Measurements from ENCODE around the gene CISTR.

Gene CISTR

GRCh38 chr12:53709671-53710070 is 42.1 kb downstream of the CISTR start:
- Mint-ChIP-seq H3K9me3 (no peaks in the 10 kb centered on the region), H3K27ac (no peak overlapping the region), H3K4me3 (no peak overlapping the region), H3K4me1 (peaks cover 9% of the 10 kb centered on the region), H3K36me3 (peaks cover 18% of the 10 kb centered on the region), H3K27me3 (peaks cover 11% of the 10 kb centered on the region)
- no peak for ATAC-seq (ENCODE audit: low read depth)
- no peak for DNase-seq (ENCODE audit: low spot score in 2 of 2)

GRCh38 chr12:53706080-53706479 is 45.7 kb downstream of the CISTR start:
- Mint-ChIP-seq H3K27me3 (peaks cover 26% of the 10 kb centered on the region), H3K4me1 (peaks cover 10% of the 10 kb centered on the region), H3K4me3 (no peak overlapping the region), H3K9me3 (no peaks in the 10 kb centered on the region), H3K27ac (no peak overlapping the region), H3K36me3 (no peaks in the 10 kb centered on the region)
- ATAC-seq (ENCODE audit: low read depth) (no peak), DNase-seq (ENCODE audit: low spot score in 2 of 2) (no peak)

- Mint-ChIP-seq H3K4me1 (peaks cover 4% of the 10 kb centered on the region), H3K27ac (no peak overlapping the region), H3K27me3 (peaks cover 28% of the 10 kb centered on the region), H3K4me3 (no peak overlapping the region), H3K36me3 (no peaks in the 10 kb centered on the region), H3K9me3 (no peaks in the 10 kb centered on the region)
- no peak for DNase-seq (ENCODE audit: low spot score in 2 of 2)
- ATAC-seq (ENCODE audit: low read depth) = no peak
These were observed 48.0 kb downstream of the CISTR start for GRCh38 chr12:53703756-53704155.

GRCh38 chr12:53701518-53702264 is 50.1 kb downstream of the CISTR start:
- H3K4me1 Mint-ChIP-seq = peaks cover 9% of the 10 kb centered on the region
- no peaks in the 10 kb centered on the region for H3K9me3 Mint-ChIP-seq
- H3K36me3 Mint-ChIP-seq = no peaks in the 10 kb centered on the region
- peaks cover 35% of the 10 kb centered on the region for H3K27me3 Mint-ChIP-seq
- no peak overlapping the region for H3K27ac Mint-ChIP-seq
- DNase-seq (ENCODE audit: low spot score in 2 of 2) (peak; percentile 63 to 66), ATAC-seq (ENCODE audit: low read depth) (peak; percentile 95)
- no peak overlapping the region for H3K4me3 Mint-ChIP-seq

GRCh38 chr12:53700567-53700966 is 51.2 kb downstream of the CISTR start:
- Mint-ChIP-seq H3K4me1 (peaks cover 18% of the 10 kb centered on the region), H3K9me3 (no peaks in the 10 kb centered on the region), H3K36me3 (no peaks in the 10 kb centered on the region), H3K4me3 (no peak overlapping the region), H3K27me3 (peaks cover 40% of the 10 kb centered on the region), H3K27ac (no peak overlapping the region)
- no peak for ATAC-seq (ENCODE audit: low read depth)
- no peak for DNase-seq (ENCODE audit: low spot score in 2 of 2)

GRCh38 chr12:53699678-53700025 is 52.1 kb downstream of the CISTR start:
- no peak for ATAC-seq (ENCODE audit: low read depth)
- Mint-ChIP-seq H3K9me3 (no peaks in the 10 kb centered on the region), H3K27ac (no peak overlapping the region)

GRCh38 chr12:53698948-53699677 is 52.7 kb downstream of the CISTR start:
- no peak overlapping the region for H3K4me3 Mint-ChIP-seq
- H3K4me1 Mint-ChIP-seq = peaks cover 29% of the 10 kb centered on the region
- H3K36me3 Mint-ChIP-seq = no peaks in the 10 kb centered on the region
- no peak for ATAC-seq (ENCODE audit: low read depth)
- no peak overlapping the region for H3K27ac Mint-ChIP-seq
- no peak for DNase-seq (ENCODE audit: low spot score in 2 of 2)
- peaks cover 44% of the 10 kb centered on the region for H3K27me3 Mint-ChIP-seq
- H3K9me3 Mint-ChIP-seq = no peaks in the 10 kb centered on the region

More at GRCh38 chr12:53699678-53700025, 52.1 kb downstream of the CISTR start:
- Mint-ChIP-seq H3K27me3 (peaks cover 40% of the 10 kb centered on the region), H3K36me3 (no peaks in the 10 kb centered on the region), H3K4me1 (peaks cover 24% of the 10 kb centered on the region), H3K4me3 (no peak overlapping the region)
- DNase-seq (ENCODE audit: low spot score in 2 of 2) = no peak

GRCh38 chr12:53696655-53697331 is 55.0 kb downstream of the CISTR start:
- ATAC-seq (ENCODE audit: low read depth) (no peak), DNase-seq (ENCODE audit: low spot score in 2 of 2) (no peak)
- Mint-ChIP-seq H3K27me3 (peaks cover 43% of the 10 kb centered on the region), H3K27ac (no peak overlapping the region), H3K4me3 (peak overlapping the region; percentile 68), H3K36me3 (no peaks in the 10 kb centered on the region), H3K9me3 (no peaks in the 10 kb centered on the region), H3K4me1 (peaks cover 28% of the 10 kb centered on the region)

Measured in memory B cell (primary cell).